ENCODE measurements around the gene MRPL3. TPM values are rescaled to one million over a fixed set of nuclear protein-coding genes. Genes with fewer than 3 reads are reported as not detected.

MRPL3 gene
- total RNA-seq, 1 experiment from 2014 or later = 137 TPM

DNA sequence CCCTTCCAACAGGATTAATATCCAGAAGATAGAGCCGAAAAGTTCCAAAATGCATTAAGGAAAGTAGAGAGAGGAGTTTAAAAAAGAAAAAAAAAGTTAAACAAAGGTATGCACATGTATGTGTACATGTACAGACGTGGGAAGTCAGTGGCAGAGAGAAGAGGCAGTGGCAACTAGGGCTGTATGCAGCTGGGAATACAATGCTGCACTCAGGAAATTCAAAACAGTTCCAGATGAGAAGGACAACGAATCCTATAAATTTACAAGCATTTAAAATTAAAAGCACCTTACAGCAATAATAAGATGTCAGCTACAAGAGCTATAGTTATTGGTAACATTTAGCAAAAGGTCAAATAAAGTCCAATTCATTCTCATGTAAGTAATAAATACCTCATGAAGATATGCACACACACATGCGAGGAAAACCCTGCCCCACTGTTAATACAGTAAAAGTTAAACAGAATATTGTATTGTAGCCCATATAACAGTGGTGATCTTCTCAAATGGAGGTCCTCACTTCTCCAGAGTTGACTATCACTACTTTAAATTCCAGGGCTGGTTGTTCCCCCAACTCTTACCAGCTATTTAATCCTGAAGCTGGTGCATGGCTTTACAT, 18.2 kb downstream of the MRPL3 start:
- H3K4me1 ChIP-seq (ENCODE audit: insufficient read depth, low read length, poor library complexity, severe bottlenecking) = no peaks in the 10 kb centered on the region
- CTCF ChIA-PET = no interaction called here
- no peak for DNase-seq (ENCODE audit: low spot score)
- no peaks in the 10 kb centered on the region for H3K9me3 ChIP-seq (ENCODE audit: low read depth, low read length, poor library complexity, severe bottlenecking)
- no TSS peak for BruUV-seq (replicated peaks)
- intact Hi-C loops (cut with micrococcal nuclease; ENCODE audit: unreplicated experiment) = no loop called here
- H3K36me3 ChIP-seq (ENCODE audit: insufficient read depth, low read length, poor library complexity, severe bottlenecking) = peaks cover 37% of the 10 kb centered on the region
- H3K27me3 ChIP-seq (replicated peaks; ENCODE audit: insufficient read depth, low read depth, low read length, poor library complexity) = no peaks in the 10 kb centered on the region
- no peak overlapping the region for H3K27ac ChIP-seq (ENCODE audit: low read depth, low read length, poor library complexity, severe bottlenecking)
- TF ChIP-seq EZH2 (IDR thresholded peaks at IDR 0.05; ENCODE audit: borderline replicate concordance, low read depth, low read length, poor library complexity, severe bottlenecking) = no peak
- TF ChIP-seq, protein P1, sequence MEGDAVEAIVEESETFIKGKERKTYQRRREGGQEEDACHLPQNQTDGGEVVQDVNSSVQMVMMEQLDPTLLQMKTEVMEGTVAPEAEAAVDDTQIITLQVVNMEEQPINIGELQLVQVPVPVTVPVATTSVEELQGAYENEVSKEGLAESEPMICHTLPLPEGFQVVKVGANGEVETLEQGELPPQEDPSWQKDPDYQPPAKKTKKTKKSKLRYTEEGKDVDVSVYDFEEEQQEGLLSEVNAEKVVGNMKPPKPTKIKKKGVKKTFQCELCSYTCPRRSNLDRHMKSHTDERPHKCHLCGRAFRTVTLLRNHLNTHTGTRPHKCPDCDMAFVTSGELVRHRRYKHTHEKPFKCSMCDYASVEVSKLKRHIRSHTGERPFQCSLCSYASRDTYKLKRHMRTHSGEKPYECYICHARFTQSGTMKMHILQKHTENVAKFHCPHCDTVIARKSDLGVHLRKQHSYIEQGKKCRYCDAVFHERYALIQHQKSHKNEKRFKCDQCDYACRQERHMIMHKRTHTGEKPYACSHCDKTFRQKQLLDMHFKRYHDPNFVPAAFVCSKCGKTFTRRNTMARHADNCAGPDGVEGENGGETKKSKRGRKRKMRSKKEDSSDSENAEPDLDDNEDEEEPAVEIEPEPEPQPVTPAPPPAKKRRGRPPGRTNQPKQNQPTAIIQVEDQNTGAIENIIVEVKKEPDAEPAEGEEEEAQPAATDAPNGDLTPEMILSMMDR (conservative IDR thresholded peaks at IDR 0.05; ENCODE audit: low read depth, low read length) = no peak
- no peak overlapping the region for H3K4me3 ChIP-seq (ENCODE audit: low read depth, low read length, poor library complexity, severe bottlenecking)
- POLR2A ChIA-PET (ENCODE audit: low non-redundant PET) = no interaction called here

DNA sequence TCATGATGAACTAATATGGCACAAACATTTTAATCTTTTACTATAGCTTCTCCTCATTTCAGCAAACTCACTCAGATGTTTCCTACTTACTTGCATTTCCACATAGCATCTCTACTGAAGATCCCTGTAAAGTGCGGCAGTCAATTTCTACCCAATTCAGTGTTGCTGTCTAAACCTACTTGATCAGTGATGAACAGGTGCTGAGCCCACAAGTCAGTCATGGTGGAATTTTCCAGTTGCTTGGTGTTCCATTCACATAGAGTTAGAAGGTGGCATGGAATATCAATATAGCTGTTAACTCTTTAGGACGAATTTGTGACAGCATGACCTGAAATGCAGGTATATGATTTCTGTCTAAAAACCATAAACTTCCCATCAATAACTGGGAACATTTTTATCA, 22.7 kb downstream of the MRPL3 start:
- BruUV-seq (replicated peaks) = no TSS peak
- intact Hi-C loops (cut with micrococcal nuclease; ENCODE audit: unreplicated experiment) = no loop called here
- Histone ChIP-seq H3K27me3 (replicated peaks; ENCODE audit: insufficient read depth, low read depth, low read length, poor library complexity) (no peaks in the 10 kb centered on the region), H3K4me3 (ENCODE audit: low read depth, low read length, poor library complexity, severe bottlenecking) (no peak overlapping the region), H3K9me3 (ENCODE audit: low read depth, low read length, poor library complexity, severe bottlenecking) (no peaks in the 10 kb centered on the region), H3K27ac (ENCODE audit: low read depth, low read length, poor library complexity, severe bottlenecking) (no peak overlapping the region), H3K4me1 (ENCODE audit: insufficient read depth, low read length, poor library complexity, severe bottlenecking) (no peaks in the 10 kb centered on the region), H3K36me3 (ENCODE audit: insufficient read depth, low read length, poor library complexity, severe bottlenecking) (peaks cover 18% of the 10 kb centered on the region)
- no peak for DNase-seq (ENCODE audit: low spot score)
- no peak for TF ChIP-seq EZH2 (IDR thresholded peaks at IDR 0.05; ENCODE audit: borderline replicate concordance, low read depth, low read length, poor library complexity, severe bottlenecking)
- TF ChIP-seq, protein P1 (conservative IDR thresholded peaks at IDR 0.05; ENCODE audit: low read depth, low read length) = no peak
- ChIA-PET CTCF (no interaction called here), POLR2A (ENCODE audit: low non-redundant PET) (no interaction called here)

DNA sequence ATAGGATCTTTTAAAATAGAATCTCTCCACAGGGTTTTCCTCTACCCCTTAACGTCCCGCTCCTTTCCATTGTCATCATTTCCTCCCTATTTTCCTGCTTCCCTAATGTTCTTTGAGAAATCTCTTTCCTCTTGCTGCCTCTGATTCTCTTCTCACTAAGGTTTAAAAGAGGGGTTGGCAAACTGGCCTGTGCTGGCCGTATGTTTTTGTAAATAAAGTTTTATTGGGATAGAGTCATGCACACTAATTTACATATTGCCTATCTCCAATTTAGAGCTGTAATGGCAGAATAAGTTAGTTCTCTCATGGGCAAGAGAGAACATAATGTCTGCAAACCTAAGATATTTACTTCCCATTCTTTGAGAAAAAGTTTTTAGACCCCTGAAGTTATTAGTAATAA, 25.0 kb downstream of the MRPL3 start:
- H3K9me3 ChIP-seq (ENCODE audit: low read depth, low read length, poor library complexity, severe bottlenecking) = no peaks in the 10 kb centered on the region
- ChIA-PET CTCF (no interaction called here), POLR2A (ENCODE audit: low non-redundant PET) (no interaction called here)
- no peaks in the 10 kb centered on the region for H3K4me1 ChIP-seq (ENCODE audit: insufficient read depth, low read length, poor library complexity, severe bottlenecking)
- no peak overlapping the region for H3K27ac ChIP-seq (ENCODE audit: low read depth, low read length, poor library complexity, severe bottlenecking)
- no peak overlapping the region for H3K4me3 ChIP-seq (ENCODE audit: low read depth, low read length, poor library complexity, severe bottlenecking)
- no peaks in the 10 kb centered on the region for H3K27me3 ChIP-seq (replicated peaks; ENCODE audit: insufficient read depth, low read depth, low read length, poor library complexity)
- TF ChIP-seq, protein P1 (conservative IDR thresholded peaks at IDR 0.05; ENCODE audit: low read depth, low read length) = no peak
- no peak for TF ChIP-seq EZH2 (IDR thresholded peaks at IDR 0.05; ENCODE audit: borderline replicate concordance, low read depth, low read length, poor library complexity, severe bottlenecking)
- H3K36me3 ChIP-seq (ENCODE audit: insufficient read depth, low read length, poor library complexity, severe bottlenecking) = peaks cover 11% of the 10 kb centered on the region
- intact Hi-C loops (cut with micrococcal nuclease; ENCODE audit: unreplicated experiment) = no loop called here
- DNase-seq (ENCODE audit: low spot score) = peak; percentile 33
- no TSS peak for BruUV-seq (replicated peaks)
